CD4-positive, alpha-beta T cell (primary cell): ENCODE results near the gene FAM174C. TPM values are rescaled to one million over a fixed set of nuclear protein-coding genes. Genes with fewer than 3 reads are reported as not detected.

ENCODE experiments used
- ATAC-seq: fragments of 200-7000 bp; cut with Tn5 transposase; one replicate; pipeline ENCODE4 v1.10.0; 2022; ENCODE audit warnings: mild to moderate bottlenecking; ENCODE audit not compliant: poor library complexity
- CTCF ChIA-PET: fragments of 350-600 bp; sonication (Branson Sonifier 250); formaldehyde crosslinking; loops from one replicate; lab custom pipeline; 2021; ENCODE audit warnings: antibody characterized with exemption, inconsistent platforms; lab: Charles Lee
- POLR2A ChIA-PET: fragments of 350-600 bp; sonication (Branson Sonifier 250); formaldehyde crosslinking; loops from one replicate; lab custom pipeline; 2021; ENCODE audit warnings: antibody characterized with exemption, inconsistent platforms; lab: Charles Lee
- DNase-seq, 14 experiments: peaks; one replicate each; pipeline ENCODE4 v3.0.0-alpha.2; 2013 to 2020; ENCODE audit warnings: mixed read lengths in 2 of 14
- H3K27ac ChIP-seq, 2 donors: one replicate each; pipeline versions ENCODE4 v1.5.1 to v1.7.0; 2013; ENCODE audit warnings: low read length in 2 of 2, low read depth in 1 of 2, mild to moderate bottlenecking in 1 of 2
- H3K27me3 ChIP-seq, 2 experiments: 1 replicate in 1 of 2; 2 replicates in 1 of 2; pipeline versions ENCODE4 v1.6.1 to v1.7.0; 2013; ENCODE audit warnings: low read length in 2 of 2, control low read depth in 1 of 2, mild to moderate bottlenecking in 1 of 2, moderate library complexity in 1 of 2; ENCODE audit not compliant: insufficient read depth in 2 of 2, control insufficient read depth in 1 of 2
- H3K36me3 ChIP-seq: one replicate; pipeline ENCODE4 v1.6.1; 2013; ENCODE audit warnings: low read length, control low read depth; ENCODE audit not compliant: insufficient read depth
- H3K4me1 ChIP-seq: one replicate; pipeline ENCODE4 v1.6.1; 2013; ENCODE audit warnings: low read length, control low read depth; ENCODE audit not compliant: insufficient read depth
- H3K4me3 ChIP-seq: one replicate; pipeline ENCODE4 v1.5.1; 2013; ENCODE audit warnings: mild to moderate bottlenecking, low read length, moderate library complexity
- H3K9me3 ChIP-seq, 2 experiments: 1 replicate in 1 of 2; 2 replicates in 1 of 2; pipeline versions ENCODE4 v1.6.1 to v1.7.0; 2013; ENCODE audit warnings: low read length in 2 of 2, mild to moderate bottlenecking in 2 of 2, control low read depth in 1 of 2, moderate library complexity in 1 of 2; ENCODE audit not compliant: control insufficient read depth in 1 of 2, insufficient read depth in 1 of 2
- H3K27ac Mint-ChIP-seq: one replicate; pipeline ENCODE4 v1.8.0; 2020; ENCODE audit warnings: mixed read lengths
- H3K27me3 Mint-ChIP-seq: one replicate; pipeline ENCODE4 v1.8.0; 2021; ENCODE audit warnings: mixed read lengths
- H3K36me3 Mint-ChIP-seq: one replicate; pipeline ENCODE4 v1.8.0; 2021; ENCODE audit warnings: low read depth, mixed read lengths
- H3K4me1 Mint-ChIP-seq: one replicate; pipeline ENCODE4 v1.8.0; 2021; ENCODE audit warnings: low read depth, mixed read lengths
- H3K4me3 Mint-ChIP-seq: one replicate; pipeline ENCODE4 v1.8.0; 2020; ENCODE audit warnings: mild to moderate bottlenecking, mixed read lengths
- H3K9me3 Mint-ChIP-seq: one replicate; pipeline ENCODE4 v1.8.0; 2020; ENCODE audit warnings: mixed read lengths
- CTCF ChIP-seq: fragments of 200-600 bp; IDR thresholded peaks from one replicate; pipeline ENCODE4 v1.8.0; 2022; ENCODE audit warnings: antibody characterized with exemption, mild to moderate bottlenecking
- intact Hi-C, 2 experiments: fragments of 100-400 bp; cut with DNase I in 1 of 2; cut with micrococcal nuclease in 1 of 2; formaldehyde crosslinking; loops; one replicate each; pipeline versions ENCODE4 v1.15.1 to v1.9.0; 2023 to 2025; cut with DNase I, micrococcal nuclease
- total RNA-seq, 174 experiments: library from RNA in 2 of 174; stranded (reverse) in 2 of 174; gene quantifications; one replicate each; pipeline ENCODE4 v1.2.3 and lab custom pipeline; 2021 to 2026

The FAM174C gene
- total RNA-seq, 2 experiments from 2014 or later: 32.0 to 38.3 TPM

GRCh38 chr19:1260749-1261537, 14.4 kb upstream of the FAM174C start:
- intact Hi-C loops: loop anchor here in 1 of 2 experiments (1.0 kb wide), 1 partner anchor 12 kb away; no protein-coding TSS in a partner anchor
- Histone ChIP-seq H3K27ac (peak overlapping the region; percentile 98 to 99), H3K27me3 (no peaks in the 10 kb centered on the region), H3K36me3 (peaks cover 22% of the 10 kb centered on the region), H3K4me3 (peak overlapping the region; percentile 78), H3K4me1 (peaks cover 84% of the 10 kb centered on the region), H3K9me3 (no peaks in the 10 kb centered on the region)
- ATAC-seq (peak; percentile 79), DNase-seq (peak; percentile 94 to 99 (median 98))
- Mint-ChIP-seq H3K4me1 (peaks cover 46% of the 10 kb centered on the region), H3K27me3 (no peaks in the 10 kb centered on the region), H3K4me3 (peak overlapping the region; percentile 92), H3K27ac (peak overlapping the region; percentile 95), H3K9me3 (no peaks in the 10 kb centered on the region), H3K36me3 (peaks cover 37% of the 10 kb centered on the region)
- no peak for TF ChIP-seq CTCF
- POLR2A ChIA-PET: interaction anchor here (1.0 to 10.3 kb wide), 8 partner anchors 8 to 193 kb away, joined by 3 to 193 read pairs (median 11); partner anchors contain the start of genes ARHGAP45, CIRBP and FAM174C
- CTCF ChIA-PET: interaction anchor here (0.7 to 11.0 kb wide), 5 partner anchors 8 to 290 kb away, joined by 3 to 255 read pairs (median 3); no protein-coding TSS in a partner anchor

- intact Hi-C loops: loop anchor here in 1 of 2 experiments (1.0 kb wide), 1 partner anchor 12 kb away; no protein-coding TSS in a partner anchor
- CTCF ChIA-PET: interaction anchor here (1.0 to 11.0 kb wide), 3 partner anchors 9 to 17 kb away, joined by 3 to 255 read pairs (median 5); no protein-coding TSS in a partner anchor
These were observed 13.9 kb upstream of the FAM174C start for GRCh38 chr19:1261538-1261797.

More at GRCh38 chr19:1261538-1261797, 13.9 kb upstream of the FAM174C start:
- Histone ChIP-seq H3K27ac (peak overlapping the region; percentile 98), H3K9me3 (no peaks in the 10 kb centered on the region), H3K4me3 (peak overlapping the region; percentile 78), H3K36me3 (peaks cover 17% of the 10 kb centered on the region), H3K4me1 (peaks cover 84% of the 10 kb centered on the region), H3K27me3 (no peaks in the 10 kb centered on the region)
- no peaks in the 10 kb centered on the region for H3K27me3 Mint-ChIP-seq
- peak overlapping the region; percentile 92 for H3K4me3 Mint-ChIP-seq
- POLR2A ChIA-PET: interaction anchor here (1.0 to 10.3 kb wide), 6 partner anchors 8 to 17 kb away, joined by 3 to 193 read pairs (median 20); partner anchors contain the start of genes CIRBP and FAM174C
- peak; percentile 10 for TF ChIP-seq CTCF
- ATAC-seq: no peak
- H3K36me3 Mint-ChIP-seq: peaks cover 31% of the 10 kb centered on the region
- H3K27ac Mint-ChIP-seq: peak overlapping the region; percentile 95
- no peaks in the 10 kb centered on the region for H3K9me3 Mint-ChIP-seq
- DNase-seq: peak in 1 of 14 experiments; percentile 32
- peaks cover 46% of the 10 kb centered on the region for H3K4me1 Mint-ChIP-seq
